GM19043 (cell line): Measurements from ENCODE around the gene CREB5.
"Not testable (repeated sequence)": the region's sequence is repeated elsewhere in the genome, so short reads cannot be mapped to it uniquely, and the experiment has no call there.

Experiments used
- ATAC-seq: cut with Tn5 transposase; IDR thresholded peaks from one replicate; pipeline ENCODE4 v1.9.1; 2021; ENCODE audit warnings: low read depth; ENCODE audit not compliant: unreplicated experiment

Gene CREB5

GRCh38 chr7:28597284-28597683 is 185.0 kb downstream of the CREB5 start:
- ATAC-seq = no peak

DNA sequence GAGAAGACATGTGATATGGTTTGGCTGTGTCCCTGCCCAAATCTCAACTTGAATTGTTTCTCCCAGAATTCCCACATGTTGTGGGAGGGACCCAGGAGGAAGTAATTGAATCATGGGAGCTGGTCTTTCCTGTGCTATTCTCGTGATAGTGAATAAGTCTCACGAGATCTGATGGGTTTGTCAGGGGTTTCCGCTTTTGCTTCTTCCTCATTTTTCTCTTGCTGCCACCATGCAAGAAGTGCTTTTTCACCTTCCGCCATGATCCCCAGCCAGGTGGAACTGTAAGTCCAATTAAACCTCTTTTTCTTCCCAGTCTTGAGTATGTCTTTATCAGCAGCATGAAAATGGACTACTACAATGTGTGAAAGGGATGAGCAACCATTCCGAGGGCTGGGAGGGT is 185.7 kb downstream of the CREB5 start:
- ATAC-seq = not testable (repeated sequence)

DNA sequence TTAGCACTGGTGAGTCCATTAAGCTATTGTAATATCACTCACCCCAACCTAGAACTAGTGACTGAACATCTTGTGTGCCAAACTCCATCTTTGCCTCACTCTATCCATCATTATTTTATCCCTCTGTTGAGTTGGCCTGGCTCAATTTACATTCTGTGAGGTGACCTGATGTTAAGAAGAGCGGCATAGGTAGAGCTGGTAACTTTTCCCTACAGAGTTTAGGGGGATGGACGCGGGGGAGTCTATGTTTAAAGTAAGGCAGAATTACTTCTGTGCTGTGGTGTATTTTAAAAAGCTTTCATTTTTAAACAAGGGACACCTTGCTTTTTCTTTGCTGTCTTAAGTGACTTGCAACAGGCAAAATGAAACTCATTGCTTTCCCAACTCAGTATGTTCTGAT is 186.3 kb downstream of the CREB5 start:
- ATAC-seq = no peak

GRCh38 chr7:28599411-28599810 is 187.1 kb downstream of the CREB5 start:
- ATAC-seq = no peak

GRCh38 chr7:28602282-28602681 is 190.0 kb downstream of the CREB5 start:
- ATAC-seq = no peak

GRCh38 chr7:28605427-28606085 is 193.2 kb downstream of the CREB5 start:
- no peak for ATAC-seq

- ATAC-seq = no peak
Observed at GRCh38 chr7:28606421-28606820, 194.1 kb downstream of the CREB5 start.

- ATAC-seq = no peak
Observed at GRCh38 chr7:28607855-28608193, 195.5 kb downstream of the CREB5 start.

DNA sequence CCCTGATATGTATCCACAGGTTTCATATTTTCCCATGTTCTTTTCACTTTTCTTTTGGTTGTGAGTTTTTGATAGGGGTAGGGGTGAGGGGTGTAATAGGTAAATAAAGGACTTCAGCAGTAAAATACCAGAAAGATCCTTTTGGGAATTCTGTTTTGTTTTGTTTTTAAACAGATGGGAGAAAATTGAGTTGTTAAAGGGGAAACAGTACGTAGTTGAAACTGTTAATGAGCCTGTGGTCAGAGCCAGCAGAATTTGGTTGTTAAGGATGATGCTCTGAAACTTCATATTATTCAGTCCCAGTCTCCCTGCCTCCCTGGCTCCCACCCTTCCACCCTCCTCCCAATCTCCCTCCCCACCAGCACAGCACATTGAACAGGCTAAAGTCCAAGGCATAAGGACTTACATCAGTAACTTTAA is 195.9 kb downstream of the CREB5 start:
- no peak for ATAC-seq

GRCh38 chr7:28608731-28609130 is 196.4 kb downstream of the CREB5 start:
- no peak for ATAC-seq

DNA sequence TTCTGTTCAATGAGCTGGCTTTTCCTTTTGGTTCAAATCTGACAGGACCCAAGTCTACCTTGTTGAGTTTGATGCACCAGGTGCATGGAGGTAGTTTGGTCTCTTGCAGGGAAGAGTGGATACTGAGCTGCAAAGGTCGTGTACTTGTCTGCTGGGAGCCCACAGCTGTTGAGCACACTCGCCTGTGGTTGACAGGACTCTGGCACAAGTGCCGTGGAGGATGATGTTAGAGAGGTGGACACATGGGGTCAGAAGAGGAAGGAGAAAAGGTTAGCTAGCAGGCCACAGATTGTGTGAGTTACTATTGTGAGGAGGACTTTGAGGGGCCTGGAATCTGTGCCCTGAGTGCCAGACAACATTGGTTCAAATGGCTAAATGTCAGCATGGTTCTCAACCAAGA is 197.3 kb downstream of the CREB5 start:
- ATAC-seq = no peak

- ATAC-seq = not testable (repeated sequence)
Observed at GRCh38 chr7:28611399-28611897, 199.1 kb downstream of the CREB5 start.

GRCh38 chr7:28613262-28613661 is 200.9 kb downstream of the CREB5 start:
- no peak for ATAC-seq

GRCh38 chr7:28615091-28615490 is 202.8 kb downstream of the CREB5 start:
- ATAC-seq = no peak

DNA sequence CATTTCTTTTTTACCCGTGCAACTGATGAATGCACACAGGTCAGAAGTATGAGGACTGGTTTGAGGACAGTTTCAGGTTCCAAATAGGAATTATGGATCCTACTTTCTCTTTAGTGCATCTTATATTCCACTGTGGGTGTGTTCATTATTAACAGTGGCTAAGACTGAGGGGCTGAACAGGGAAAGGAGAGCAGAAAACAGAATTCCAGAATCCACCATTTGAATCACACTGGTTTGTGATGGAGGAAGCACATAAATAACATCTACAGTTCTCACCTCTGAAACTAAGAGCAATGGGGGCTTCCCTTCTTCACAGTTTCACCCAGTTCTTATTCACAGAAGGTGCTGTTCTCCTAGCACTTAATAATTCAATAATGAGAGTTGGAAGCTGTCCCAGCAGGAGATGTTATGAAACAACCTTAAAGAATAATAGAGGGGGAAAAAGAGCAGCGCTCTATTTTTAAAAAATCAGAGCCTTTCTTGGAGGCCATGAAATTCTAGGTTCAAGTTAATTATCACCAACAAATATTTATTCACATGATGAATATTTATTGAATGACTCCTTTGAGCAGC is 205.1 kb downstream of the CREB5 start:
- no peak for ATAC-seq

DNA sequence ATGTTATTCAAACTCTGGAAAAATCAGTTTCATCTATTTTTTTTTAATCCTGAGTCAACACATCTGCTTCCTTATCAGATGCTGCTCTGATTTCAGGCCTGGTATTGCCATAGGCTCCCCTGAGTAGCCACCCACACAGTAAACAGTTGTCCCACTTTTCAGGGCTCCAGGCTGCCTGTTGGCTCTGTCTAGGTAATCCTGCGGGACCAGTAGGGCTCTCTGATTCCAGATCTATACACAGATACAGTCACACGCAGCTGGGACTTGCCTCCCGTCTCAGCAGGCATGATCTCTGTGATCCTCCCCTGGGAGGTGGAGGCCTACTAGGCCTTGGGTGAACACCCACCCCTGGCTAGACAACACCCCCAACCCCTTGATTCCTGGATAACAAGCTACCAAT is 206.1 kb downstream of the CREB5 start:
- no peak for ATAC-seq

DNA sequence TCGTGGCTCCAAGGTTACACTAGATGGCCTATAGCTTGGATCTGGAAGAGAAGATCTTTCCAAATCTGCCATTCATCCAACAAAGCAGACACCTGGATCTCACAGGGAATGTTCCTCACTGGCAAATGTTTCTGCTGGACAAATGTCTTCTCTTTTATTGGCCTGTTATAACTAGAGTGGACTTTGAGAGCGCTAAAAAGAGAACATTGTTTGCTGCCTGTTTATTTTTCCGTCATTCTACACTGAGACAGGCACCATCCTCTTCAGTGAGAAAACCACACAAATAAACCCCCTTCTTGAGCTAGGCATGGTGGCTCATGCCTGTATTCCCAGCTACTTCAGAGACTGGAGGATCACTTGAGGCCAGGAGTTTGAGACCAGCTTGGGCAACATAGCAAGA is 206.9 kb downstream of the CREB5 start:
- no peak for ATAC-seq

DNA sequence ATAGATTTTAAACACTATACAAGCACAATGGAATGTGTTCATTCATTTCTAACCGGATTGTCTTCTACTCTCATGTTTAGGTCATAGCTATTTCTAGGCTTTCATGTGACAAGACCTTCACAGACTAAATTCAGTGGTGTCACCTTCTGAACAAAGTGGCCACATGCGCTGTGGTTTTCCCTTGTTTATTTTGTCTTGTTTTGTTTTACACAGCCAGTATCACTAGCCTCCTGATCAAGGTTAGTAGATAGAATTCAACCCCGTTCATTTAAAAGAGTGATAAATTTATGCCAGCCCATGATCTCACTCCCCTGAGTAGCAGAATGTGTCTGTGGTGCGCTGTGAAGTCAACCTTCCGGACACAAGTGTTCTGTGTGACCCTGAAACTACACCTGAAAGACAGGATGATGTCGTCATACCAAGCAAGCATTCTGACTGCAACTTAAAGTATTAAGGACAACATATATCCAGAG is 209.1 kb downstream of the CREB5 start:
- ATAC-seq = no peak

GRCh38 chr7:28623105-28623730 is 210.9 kb downstream of the CREB5 start:
- ATAC-seq = no peak

- ATAC-seq = no peak
Observed at GRCh38 chr7:28623863-28624262, 211.5 kb downstream of the CREB5 start.

- ATAC-seq = no peak
Observed at GRCh38 chr7:28625432-28625831, 213.1 kb downstream of the CREB5 start.

DNA sequence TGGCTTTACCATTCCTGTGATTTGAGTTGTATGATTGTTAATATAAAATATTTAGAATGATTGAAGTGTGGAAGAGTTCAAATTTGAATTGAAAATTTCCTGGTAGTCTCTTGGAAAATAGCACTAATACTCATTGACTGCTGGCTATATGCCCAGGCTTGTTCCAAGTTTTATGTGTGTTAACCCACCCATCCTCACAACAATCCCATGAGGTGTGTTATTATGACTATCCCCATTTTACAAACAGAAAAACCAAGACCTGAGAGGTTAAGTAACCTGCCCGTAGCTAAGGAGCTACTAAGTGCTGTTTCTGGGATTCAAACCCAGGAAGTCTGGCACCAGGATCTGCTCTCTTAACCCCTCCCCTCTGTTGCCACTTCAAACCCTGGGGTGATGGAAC is 213.9 kb downstream of the CREB5 start:
- no peak for ATAC-seq
